Sigmoid colon (tissue), 7 donors: ENCODE measurements around the gene LTC4S. TPM values are rescaled to one million over a fixed set of nuclear protein-coding genes. Genes with fewer than 3 reads are reported as not detected.

ENCODE experiments used
- DNase-seq: peaks from one replicate; pipeline ENCODE4 v3.0.0-alpha.2; 2019
- H3K27ac ChIP-seq, 4 donors: fragments of 200-600 bp; sonication (generic); one replicate each; pipeline ENCODE4 v1.5.1; 2016 to 2019; ENCODE audit warnings: mild to moderate bottlenecking in 1 of 4
- H3K27me3 ChIP-seq, 3 donors: fragments of 200-600 bp; sonication (generic); one replicate each; pipeline ENCODE4 v1.5.1; 2019; ENCODE audit warnings: mild to moderate bottlenecking in 1 of 3
- H3K36me3 ChIP-seq, 4 donors: fragments of 200-600 bp; sonication (generic); one replicate each; pipeline ENCODE4 v1.5.1; 2016 to 2019
- H3K4me1 ChIP-seq, 4 donors: fragments of 200-600 bp; sonication (generic); one replicate each; pipeline ENCODE4 v1.5.1; 2017 to 2019
- H3K4me3 ChIP-seq, 4 donors: fragments of 200-600 bp; sonication (generic); one replicate each; pipeline ENCODE4 v1.5.1; 2017 to 2019; ENCODE audit warnings: mild to moderate bottlenecking in 2 of 4, moderate library complexity in 1 of 4
- H3K9me3 ChIP-seq, 4 donors: fragments of 200-600 bp in 3 of 4; sonication (generic) in 3 of 4; one replicate each; pipeline versions ENCODE4 v1.5.1 to v1.6.1; 2013 to 2019
- CTCF ChIP-seq, 4 experiments: fragments of 450-650 bp in 3 of 4; fragments of 200-600 bp in 1 of 4; IDR thresholded peaks; one replicate each; pipeline ENCODE4 v1.5.1; 2016 to 2019; ENCODE audit warnings: antibody characterized with exemption in 4 of 4, mild to moderate bottlenecking in 3 of 4, moderate library complexity in 2 of 4
- EP300 ChIP-seq, 4 donors: sonication (generic); formaldehyde crosslinking; IDR thresholded peaks; one replicate each; pipeline ENCODE4 v1.6.1; 2017; ENCODE audit warnings: antibody characterized with exemption in 4 of 4
- POLR2A ChIP-seq, 2 donors: fragments of 450-650 bp; IDR thresholded peaks; one replicate each; pipeline ENCODE4 v1.6.1; 2016; ENCODE audit warnings: antibody characterized with exemption in 2 of 2, mild to moderate bottlenecking in 2 of 2, moderate library complexity in 2 of 2
- POLR2AphosphoS5 ChIP-seq, 4 donors: sonication (generic); formaldehyde crosslinking; IDR thresholded peaks; one replicate each; pipeline ENCODE4 v1.6.1; 2017; ENCODE audit warnings: antibody characterized with exemption in 4 of 4
- WGBS, 2 donors: extraction: QIAGEN DNeasy Blood & Tissue Kit; methylation state at CpG; one replicate each; pipeline ENCODE4 v1.1.7; 2013; 5-methylcytosine and 5-hydroxymethylcytosine counted together
- intact Hi-C: fragments of 100-400 bp; cut with DNase I; formaldehyde crosslinking; loops from one replicate; pipeline ENCODE4 v1.15.1; 2023
- polyA plus RNA-seq, 3 donors: library from polyadenylated mRNA; stranded (reverse); fragments of 200-250 nt; gene quantifications; one replicate each; pipeline ENCODE4 v1.2.3, GENCODE V29; 2013
- total RNA-seq, 4 donors: library from RNA; depleted of rRNA; stranded (reverse); fragments of >200 nt; gene quantifications; one replicate each; pipeline ENCODE4 v1.1.0, GENCODE V29; 2016
- donor health status: healthy with polysubstance abuse.
- donor health status: Bipolar disorder and iron deficiency.
- donor health status: healthy.

The LTC4S gene
- total and polyA plus RNA-seq, 7 donors: 1.5 to 6.1 (median 4.3) TPM; not detected in 1

- Histone ChIP-seq H3K27ac (no peak overlapping the region), H3K36me3 (peaks cover 35 to 80% (median 53%) of the 10 kb centered on the region in 4 donors), H3K4me3 (no peak overlapping the region), H3K9me3 (no peaks in the 10 kb centered on the region), H3K4me1 (peaks cover 0 to 44% (median 36%) of the 10 kb centered on the region in 4 donors), H3K27me3 (no peaks in the 10 kb centered on the region)
- no peak for TF ChIP-seq CTCF (IDR thresholded peaks at IDR 0.05)
- TF ChIP-seq EP300 (IDR thresholded peaks at IDR 0.05): no peak
- TF ChIP-seq POLR2AphosphoS5 (IDR thresholded peaks at IDR 0.05): no peak
- TF ChIP-seq POLR2A (IDR thresholded peaks at IDR 0.05): no peak
- no peak for DNase-seq
- intact Hi-C loops: no loop called here
- 89 to 93% methylated on average over 18 of the region's 18 CpGs for WGBS, 2 donors
Measured at GRCh38 chr5:179768326-179769085, 25.3 kb upstream of the LTC4S start.

- Histone ChIP-seq H3K4me3 (no peak overlapping the region), H3K4me1 (peaks cover 0 to 37% (median 28%) of the 10 kb centered on the region in 4 donors), H3K27ac (no peak overlapping the region), H3K9me3 (no peaks in the 10 kb centered on the region), H3K36me3 (peaks cover 36 to 87% (median 61%) of the 10 kb centered on the region in 4 donors), H3K27me3 (no peaks in the 10 kb centered on the region)
- intact Hi-C loops: no loop called here
- 87 to 89% methylated on average over 6 of the region's 6 CpGs for WGBS, 2 donors
- TF ChIP-seq EP300 (IDR thresholded peaks at IDR 0.05) (no peak), CTCF (IDR thresholded peaks at IDR 0.05) (no peak), POLR2A (IDR thresholded peaks at IDR 0.05) (no peak), POLR2AphosphoS5 (IDR thresholded peaks at IDR 0.05) (no peak)
- no peak for DNase-seq
Measured at GRCh38 chr5:179769271-179769670, 24.5 kb upstream of the LTC4S start.

GRCh38 chr5:179769796-179770195 lies 24.0 kb upstream of the LTC4S start:
- Histone ChIP-seq H3K9me3 (no peaks in the 10 kb centered on the region), H3K36me3 (peaks cover 36 to 93% (median 66%) of the 10 kb centered on the region in 4 donors), H3K27ac (no peak overlapping the region), H3K4me1 (peaks cover 0 to 32% (median 23%) of the 10 kb centered on the region in 4 donors), H3K4me3 (no peak overlapping the region), H3K27me3 (no peaks in the 10 kb centered on the region)
- TF ChIP-seq EP300 (IDR thresholded peaks at IDR 0.05) (no peak), CTCF (IDR thresholded peaks at IDR 0.05) (no peak), POLR2AphosphoS5 (IDR thresholded peaks at IDR 0.05) (no peak), POLR2A (IDR thresholded peaks at IDR 0.05) (no peak)
- WGBS, 2 donors: 85 to 96% methylated on average over 5 of the region's 5 CpGs
- no peak for DNase-seq
- intact Hi-C loops: no loop called here

GRCh38 chr5:179771311-179771895 lies 22.4 kb upstream of the LTC4S start:
- Histone ChIP-seq H3K36me3 (peaks cover 29 to 96% (median 72%) of the 10 kb centered on the region in 4 donors), H3K27me3 (no peaks in the 10 kb centered on the region), H3K4me1 (peaks cover 0 to 15% (median 7%) of the 10 kb centered on the region in 4 donors), H3K4me3 (no peak overlapping the region), H3K27ac (no peak overlapping the region), H3K9me3 (no peaks in the 10 kb centered on the region)
- intact Hi-C loops: no loop called here
- no peak for TF ChIP-seq POLR2A (IDR thresholded peaks at IDR 0.05)
- 92 to 95% methylated on average over 4 of the region's 4 CpGs for WGBS, 2 donors
- DNase-seq: no peak

GRCh38 chr5:179772351-179772750 lies 21.4 kb upstream of the LTC4S start:
- WGBS, 2 donors: 92 to 97% methylated on average over 6 of the region's 6 CpGs
- Histone ChIP-seq H3K27me3 (no peaks in the 10 kb centered on the region), H3K27ac (no peak overlapping the region), H3K4me3 (no peak overlapping the region), H3K36me3 (peaks cover 29 to 95% (median 72%) of the 10 kb centered on the region in 4 donors), H3K9me3 (no peaks in the 10 kb centered on the region), H3K4me1 (peaks cover 0 to 6% (median 0%) of the 10 kb centered on the region in 4 donors)
- TF ChIP-seq CTCF (IDR thresholded peaks at IDR 0.05): no peak
- TF ChIP-seq EP300 (IDR thresholded peaks at IDR 0.05): no peak
- TF ChIP-seq POLR2A (IDR thresholded peaks at IDR 0.05): no peak
- no peak for TF ChIP-seq POLR2AphosphoS5 (IDR thresholded peaks at IDR 0.05)
- intact Hi-C loops: no loop called here
- DNase-seq: no peak
